Measurements from ENCODE around the gene SGK1.
A peak's percentile ranks its signal among the peaks of the same experiment; 100 is the strongest.

SGK1 gene

GRCh38 chr6:134358320-134358719 lies 40.4 kb upstream of the SGK1 start:
- Histone ChIP-seq H3K27me3 (ENCODE audit: control insufficient read depth, insufficient read depth, low read length) (no peaks in the 10 kb centered on the region), H3K79me2 (no peaks in the 10 kb centered on the region), H3K9me3 (ENCODE audit: control insufficient read depth, low read length) (no peaks in the 10 kb centered on the region), H3K4me3 (ENCODE audit: low read depth, low read length) (no peak overlapping the region), H2AFZ (peak overlapping the region; percentile 79), H3K9ac (no peak overlapping the region), H3K36me3 (ENCODE audit: control insufficient read depth, insufficient read depth, low read length) (no peaks in the 10 kb centered on the region), H3K4me2 (ENCODE audit: low read length) (no peak overlapping the region), H3K4me1 (peaks cover 5% of the 10 kb centered on the region), H3K27ac (peak overlapping the region; percentile 62)
- no peak for TF ChIP-seq CTCF (IDR thresholded peaks at IDR 0.05)

- Histone ChIP-seq H3K4me1 (peaks cover 6% of the 10 kb centered on the region), H3K79me2 (no peaks in the 10 kb centered on the region), H3K36me3 (ENCODE audit: control insufficient read depth, insufficient read depth, low read length) (no peaks in the 10 kb centered on the region), H3K4me2 (ENCODE audit: low read length) (no peak overlapping the region), H3K9ac (no peak overlapping the region), H3K4me3 (ENCODE audit: low read depth, low read length) (no peak overlapping the region), H3K27ac (no peak overlapping the region), H3K27me3 (ENCODE audit: control insufficient read depth, insufficient read depth, low read length) (no peaks in the 10 kb centered on the region), H3K9me3 (ENCODE audit: control insufficient read depth, low read length) (no peaks in the 10 kb centered on the region), H2AFZ (no peak overlapping the region)
- no peak for TF ChIP-seq CTCF (IDR thresholded peaks at IDR 0.05)
Observed at GRCh38 chr6:134357022-134357487, 39.1 kb upstream of the SGK1 start.

- Histone ChIP-seq H3K9ac (no peak overlapping the region), H3K79me2 (no peaks in the 10 kb centered on the region), H3K36me3 (ENCODE audit: control insufficient read depth, insufficient read depth, low read length) (no peaks in the 10 kb centered on the region), H3K4me2 (ENCODE audit: low read length) (no peak overlapping the region), H3K9me3 (ENCODE audit: control insufficient read depth, low read length) (no peaks in the 10 kb centered on the region), H3K27me3 (ENCODE audit: control insufficient read depth, insufficient read depth, low read length) (no peaks in the 10 kb centered on the region), H3K4me1 (peaks cover 8% of the 10 kb centered on the region), H3K27ac (no peak overlapping the region), H2AFZ (no peak overlapping the region), H3K4me3 (ENCODE audit: low read depth, low read length) (no peak overlapping the region)
- no peak for TF ChIP-seq CTCF (IDR thresholded peaks at IDR 0.05)
Observed at GRCh38 chr6:134356405-134356804, 38.5 kb upstream of the SGK1 start.

- Histone ChIP-seq H3K79me2 (no peaks in the 10 kb centered on the region), H3K4me1 (peaks cover 3% of the 10 kb centered on the region), H3K4me2 (ENCODE audit: low read length) (no peak overlapping the region), H2AFZ (no peak overlapping the region), H3K27ac (peak overlapping the region; percentile 6), H3K36me3 (ENCODE audit: control insufficient read depth, insufficient read depth, low read length) (no peaks in the 10 kb centered on the region), H3K27me3 (ENCODE audit: control insufficient read depth, insufficient read depth, low read length) (no peaks in the 10 kb centered on the region), H3K4me3 (ENCODE audit: low read depth, low read length) (no peak overlapping the region), H3K9me3 (ENCODE audit: control insufficient read depth, low read length) (no peaks in the 10 kb centered on the region), H3K9ac (no peak overlapping the region)
- TF ChIP-seq CTCF (IDR thresholded peaks at IDR 0.05), result no peak
Observed at GRCh38 chr6:134352786-134353480, 35.0 kb upstream of the SGK1 start.

All from parathyroid adenoma (tissue), 2 donors.